ENCODE results near the gene IKZF1. TPM values are rescaled to one million over a fixed set of nuclear protein-coding genes. Genes with fewer than 3 reads are reported as not detected.

Gene IKZF1
- total and polyA plus RNA-seq, 2 of the 4 experiments (the other 2 are of a cell fraction): not detected

- no peak overlapping the region for H4K5ac ChIP-seq (ENCODE audit: low read depth, low read length)
- no peak overlapping the region for H2BK5ac ChIP-seq (ENCODE audit: low read depth, low read length, poor library complexity, severe bottlenecking)
- intact Hi-C loops (cut with micrococcal nuclease): no loop called here
- no CpG with 5 or more reads among the region's 3 CpGs for WGBS, 2 experiments (ENCODE audit: extremely low coverage in 2 of 2, insufficient read length in 1 of 2)
- H2BK120ac ChIP-seq (ENCODE audit: low read depth, low read length): no peak overlapping the region
- BruUV-seq (replicated peaks): no TSS peak
- no peak overlapping the region for H4K91ac ChIP-seq (ENCODE audit: insufficient read depth, low read depth, low read length)
- H3K9ac ChIP-seq (ENCODE audit: low read depth, low read length): no peak overlapping the region
- no peak overlapping the region for H3K4ac ChIP-seq (ENCODE audit: low read depth, low read length)
- H3K9me3 ChIP-seq (ENCODE audit: control insufficient read depth, insufficient read depth, low read length): no peaks in the 10 kb centered on the region
- in situ Hi-C loops (cut with MboI; ENCODE audit: low sequenced_read_pairs): no loop called here
- ChIA-PET CTCF (interaction anchor here (0.6 to 1.4 kb wide), 2 partner anchors 60 to 720 kb away, joined by 3 to 5 read pairs; no protein-coding TSS in a partner anchor), POLR2A (ENCODE audit: unreplicated experiment) (no interaction called here)
- H3K4me3 ChIP-seq (ENCODE audit: insufficient read depth, low read depth, low read length): no peak overlapping the region
- no peak overlapping the region for H3K14ac ChIP-seq (replicated peaks; ENCODE audit: low read depth, low read length)
- H3K9me1 ChIP-seq (ENCODE audit: insufficient read depth, low read length): no peaks in the 10 kb centered on the region
- dilution Hi-C loops (cut with HindIII; ENCODE audit: low sequenced_read_pairs, unreplicated experiment): no loop called here
- DNase-seq (no peak), ATAC-seq (ENCODE audit: low read depth) (no peak)
- no peak overlapping the region for H3K4me2 ChIP-seq (ENCODE audit: low read depth, low read length)
- no peak for TF ChIP-seq FOS (IDR thresholded peaks at IDR 0.05; ENCODE audit: low read depth, low read length)
- no peak for TF ChIP-seq RCOR1 (IDR thresholded peaks at IDR 0.05; ENCODE audit: insufficient replicate concordance, low read length)
- no peak for TF ChIP-seq MXI1 (IDR thresholded peaks at IDR 0.05; ENCODE audit: borderline replicate concordance, low read depth, low read length)
- TF ChIP-seq CEBPB (IDR thresholded peaks at IDR 0.05; ENCODE audit: low read depth, low read length): no peak
- TF ChIP-seq MAFK (IDR thresholded peaks at IDR 0.05; ENCODE audit: low read depth, low read length): no peak
- TF ChIP-seq, protein P1, sequence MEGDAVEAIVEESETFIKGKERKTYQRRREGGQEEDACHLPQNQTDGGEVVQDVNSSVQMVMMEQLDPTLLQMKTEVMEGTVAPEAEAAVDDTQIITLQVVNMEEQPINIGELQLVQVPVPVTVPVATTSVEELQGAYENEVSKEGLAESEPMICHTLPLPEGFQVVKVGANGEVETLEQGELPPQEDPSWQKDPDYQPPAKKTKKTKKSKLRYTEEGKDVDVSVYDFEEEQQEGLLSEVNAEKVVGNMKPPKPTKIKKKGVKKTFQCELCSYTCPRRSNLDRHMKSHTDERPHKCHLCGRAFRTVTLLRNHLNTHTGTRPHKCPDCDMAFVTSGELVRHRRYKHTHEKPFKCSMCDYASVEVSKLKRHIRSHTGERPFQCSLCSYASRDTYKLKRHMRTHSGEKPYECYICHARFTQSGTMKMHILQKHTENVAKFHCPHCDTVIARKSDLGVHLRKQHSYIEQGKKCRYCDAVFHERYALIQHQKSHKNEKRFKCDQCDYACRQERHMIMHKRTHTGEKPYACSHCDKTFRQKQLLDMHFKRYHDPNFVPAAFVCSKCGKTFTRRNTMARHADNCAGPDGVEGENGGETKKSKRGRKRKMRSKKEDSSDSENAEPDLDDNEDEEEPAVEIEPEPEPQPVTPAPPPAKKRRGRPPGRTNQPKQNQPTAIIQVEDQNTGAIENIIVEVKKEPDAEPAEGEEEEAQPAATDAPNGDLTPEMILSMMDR (conservative IDR thresholded peaks at IDR 0.05; ENCODE audit: low read depth, low read length): no peak
- TF ChIP-seq POLR2A (IDR thresholded peaks at IDR 0.05; ENCODE audit: low read depth, low read length): no peak
- TF ChIP-seq CHD1 (IDR thresholded peaks at IDR 0.05; ENCODE audit: low read depth, low read length): no peak
- H3K4me1 ChIP-seq (ENCODE audit: control insufficient read depth, insufficient read depth, low read length): no peaks in the 10 kb centered on the region
- no peak overlapping the region for H2BK15ac ChIP-seq (ENCODE audit: low read depth, low read length)
- no peaks in the 10 kb centered on the region for H3K36me3 ChIP-seq (ENCODE audit: control insufficient read depth, insufficient read depth, low read length)
- H2BK20ac ChIP-seq (ENCODE audit: low read depth, low read length): no peak overlapping the region
- H3K79me1 ChIP-seq (ENCODE audit: low read depth in 1 of 2, low read length in 2 of 2): no peaks in the 10 kb centered on the region
- H3K27ac ChIP-seq (ENCODE audit: insufficient read depth, low read length): no peak overlapping the region
- H3K18ac ChIP-seq (ENCODE audit: low read depth, low read length): no peak overlapping the region
- no peak overlapping the region for H3K56ac ChIP-seq (ENCODE audit: extremely low read depth, insufficient read depth, low read length)
- no peak overlapping the region for H2AK5ac ChIP-seq (ENCODE audit: low read depth, low read length)
- H2AFZ ChIP-seq (replicated peaks; ENCODE audit: low read length, poor library complexity): no peak overlapping the region
- H3K23ac ChIP-seq (ENCODE audit: low read depth, low read length): no peak overlapping the region
- H3K27me3 ChIP-seq (ENCODE audit: control insufficient read depth, insufficient read depth, low read length): peaks cover 3% of the 10 kb centered on the region
- H4K8ac ChIP-seq (ENCODE audit: low read depth in 2 of 2, low read length in 2 of 2): no peak overlapping the region
- no peaks in the 10 kb centered on the region for H4K20me1 ChIP-seq (ENCODE audit: insufficient read depth, low read length)
- no peak overlapping the region for H2AK9ac ChIP-seq (replicated peaks; ENCODE audit: low read depth, low read length, poor library complexity)
Observed at GRCh38 chr7:50421043-50421442, 116.5 kb downstream of the IKZF1 start.
